Activated naive CD4-positive, alpha-beta T cell treated with anti-CD3 and anti-CD28 coated beads, Interleukin-2, amount 10 ng/mL, durations not matched to agents 7 days and 5 days (primary cell): ENCODE measurements around the gene TEC.
A peak's percentile ranks its signal among the peaks of the same experiment; 100 is the strongest.

Experiments
- CTCF ChIA-PET: fragments of 350-600 bp; sonication (Branson Sonifier 250); formaldehyde crosslinking; loops from one replicate; lab custom pipeline; 2021; ENCODE audit warnings: antibody characterized with exemption; lab: Charles Lee
- DNase-seq: peaks from one replicate; pipeline ENCODE4 v3.0.0-alpha.2; 2020
- H3K27ac Mint-ChIP-seq: one replicate; pipeline ENCODE4 v1.8.0; 2021; ENCODE audit warnings: mild to moderate bottlenecking, moderate library complexity, mixed read lengths
- H3K27me3 Mint-ChIP-seq: one replicate; pipeline ENCODE4 v1.8.0; 2021; ENCODE audit warnings: mild to moderate bottlenecking, mixed read lengths
- H3K36me3 Mint-ChIP-seq: one replicate; pipeline ENCODE4 v1.8.0; 2021; ENCODE audit warnings: mixed read lengths
- H3K4me1 Mint-ChIP-seq: one replicate; pipeline ENCODE4 v1.8.0; 2021; ENCODE audit warnings: mixed read lengths
- H3K4me3 Mint-ChIP-seq: one replicate; pipeline ENCODE4 v1.8.0; 2021; ENCODE audit warnings: mild to moderate bottlenecking, moderate library complexity, mixed read lengths
- H3K9me3 Mint-ChIP-seq: one replicate; pipeline ENCODE4 v1.8.0; 2021; ENCODE audit warnings: mixed read lengths

The TEC gene

DNA sequence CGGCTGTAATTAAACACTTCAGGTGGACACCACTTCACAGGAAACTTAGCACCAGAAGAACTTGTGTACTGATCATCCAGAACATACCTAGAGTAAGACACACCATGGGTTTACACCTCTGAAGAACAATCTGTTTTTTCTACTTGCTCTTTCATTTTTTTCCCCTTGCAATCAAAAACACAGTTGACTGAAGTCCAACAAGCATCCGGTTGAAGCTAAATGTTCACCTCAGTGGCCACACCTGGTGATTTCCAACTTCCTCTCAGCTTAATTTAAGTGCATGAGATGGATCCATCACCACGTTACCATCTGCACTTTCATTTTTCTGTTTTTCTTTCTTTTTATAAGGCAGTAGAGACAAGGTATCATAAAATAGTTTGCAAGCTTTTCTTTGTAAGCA, 130.7 kb downstream of the TEC start:
- Mint-ChIP-seq H3K27ac (peak overlapping the region; percentile 96), H3K36me3 (peaks cover 22% of the 10 kb centered on the region), H3K4me1 (peaks cover 73% of the 10 kb centered on the region), H3K27me3 (no peaks in the 10 kb centered on the region), H3K9me3 (no peaks in the 10 kb centered on the region), H3K4me3 (peak overlapping the region; percentile 68)
- DNase-seq: peak; percentile 73
- CTCF ChIA-PET: interaction anchor here (1.0 to 5.3 kb wide), 9 partner anchors 11 to 434 kb away, joined by 3 to 143 read pairs (median 4); no protein-coding TSS in a partner anchor

DNA sequence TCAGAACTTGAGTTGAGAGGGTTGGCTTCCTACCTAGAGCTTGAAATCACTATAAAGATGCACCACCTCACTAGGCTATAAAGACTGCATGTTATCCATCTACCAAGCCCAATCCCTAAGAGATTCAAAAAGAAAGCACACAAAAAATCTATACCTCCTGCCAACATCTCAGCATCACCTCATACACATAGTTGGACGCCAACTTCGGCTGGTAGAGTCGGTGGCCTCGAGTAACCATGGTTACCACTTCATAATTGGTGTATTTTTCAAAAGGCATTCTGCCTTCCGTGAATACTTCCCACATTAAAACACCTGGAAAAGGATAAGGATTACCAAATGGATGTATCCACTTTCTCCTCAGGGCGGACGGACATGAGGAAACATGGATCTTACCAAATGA, 131.1 kb downstream of the TEC start:
- CTCF ChIA-PET: interaction anchor here (1.0 to 5.3 kb wide), 6 partner anchors 11 to 137 kb away, joined by 3 to 143 read pairs (median 6); no protein-coding TSS in a partner anchor
- H3K4me1 Mint-ChIP-seq: peaks cover 74% of the 10 kb centered on the region
- DNase-seq: no peak
- no peaks in the 10 kb centered on the region for H3K9me3 Mint-ChIP-seq
- H3K27me3 Mint-ChIP-seq: no peaks in the 10 kb centered on the region
- peak overlapping the region; percentile 96 for H3K27ac Mint-ChIP-seq
- H3K36me3 Mint-ChIP-seq: peaks cover 24% of the 10 kb centered on the region
- peak overlapping the region; percentile 68 for H3K4me3 Mint-ChIP-seq

DNA sequence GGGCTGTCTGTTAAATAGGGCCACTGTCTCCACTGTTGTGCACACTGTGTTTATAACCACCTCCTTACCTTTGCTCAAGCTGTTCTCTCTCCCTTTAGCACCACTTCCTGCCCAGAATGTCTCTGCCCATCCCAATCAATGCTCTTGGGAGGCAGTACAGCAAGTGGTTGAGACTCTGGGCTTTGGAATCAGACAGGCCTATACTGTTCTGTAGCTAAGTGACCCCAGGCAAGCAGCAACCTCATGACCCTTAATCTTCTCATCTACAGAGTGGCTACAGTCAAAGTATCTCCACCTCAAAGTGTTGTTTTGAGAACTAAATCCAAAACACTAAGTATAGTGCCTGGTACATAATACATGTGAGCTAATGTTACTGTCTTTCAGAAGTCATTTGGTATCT, 131.8 kb downstream of the TEC start:
- H3K36me3 Mint-ChIP-seq: peaks cover 26% of the 10 kb centered on the region
- peak overlapping the region; percentile 96 for H3K27ac Mint-ChIP-seq
- CTCF ChIA-PET: interaction anchor here (1.0 to 5.3 kb wide), 3 partner anchors 10 to 137 kb away, joined by 3 to 143 read pairs (median 14); no protein-coding TSS in a partner anchor
- H3K4me1 Mint-ChIP-seq: peaks cover 74% of the 10 kb centered on the region
- peak overlapping the region; percentile 68 for H3K4me3 Mint-ChIP-seq
- no peaks in the 10 kb centered on the region for H3K9me3 Mint-ChIP-seq
- peak; percentile 42 for DNase-seq
- no peaks in the 10 kb centered on the region for H3K27me3 Mint-ChIP-seq

DNA sequence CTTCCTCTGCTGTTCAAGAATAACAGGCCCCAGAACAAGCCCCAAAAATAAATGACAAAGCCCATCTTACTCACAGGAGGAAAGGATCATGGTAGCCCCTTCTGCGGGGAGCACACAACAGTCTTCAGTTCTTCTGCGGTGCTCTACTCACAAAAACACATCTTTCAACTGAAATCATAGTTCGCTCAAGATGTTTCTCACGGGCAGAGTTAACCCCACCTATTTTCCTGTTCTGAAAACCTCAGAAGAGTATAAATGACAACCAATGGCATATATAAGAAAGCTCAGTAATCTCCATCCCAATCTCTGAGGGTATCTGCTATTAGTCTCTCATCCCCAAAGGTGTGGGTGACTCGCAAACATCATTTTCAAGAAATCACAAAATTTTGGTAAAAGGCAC, 135.6 kb downstream of the TEC start, which contains the start of gene TXK:
Gene TXK (minus strand): TSS at position 170 of the 400 bp plus-strand sequence. CDS start 80 bp downstream, at position 90.
- no peaks in the 10 kb centered on the region for H3K27me3 Mint-ChIP-seq
- no peaks in the 10 kb centered on the region for H3K9me3 Mint-ChIP-seq
- peak within 1 kb of the TSS; percentile 94 for H3K4me3 Mint-ChIP-seq
- peak; percentile 48 for DNase-seq
- H3K4me1 Mint-ChIP-seq: peaks cover 80% of the 10 kb centered on the region
- CTCF ChIA-PET: no interaction called here
- peaks cover 55% of the 10 kb centered on the region for H3K36me3 Mint-ChIP-seq
- H3K27ac Mint-ChIP-seq: peak within 1 kb of the TSS; percentile 99

DNA sequence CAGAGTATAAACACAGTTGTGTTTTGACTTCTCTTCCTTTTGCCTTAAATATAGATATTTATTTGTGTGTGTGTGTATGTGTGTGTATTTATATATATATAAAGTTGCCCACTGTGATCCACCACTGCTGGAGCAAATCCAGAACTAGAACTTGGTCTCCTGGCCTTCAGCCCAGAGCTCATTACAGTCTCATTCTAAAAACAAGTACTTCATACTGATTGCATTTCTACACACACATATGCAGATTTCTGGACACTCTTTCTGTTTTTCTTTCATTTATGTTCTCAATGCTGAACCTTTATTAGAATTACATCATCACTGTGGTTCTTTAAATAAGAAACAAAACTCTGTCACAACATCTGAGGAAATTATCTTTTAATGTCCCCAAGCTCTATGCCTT, 136.0 kb downstream of the TEC start:
- CTCF ChIA-PET: no interaction called here
- Mint-ChIP-seq H3K27ac (peak overlapping the region; percentile 99), H3K9me3 (no peaks in the 10 kb centered on the region), H3K27me3 (no peaks in the 10 kb centered on the region), H3K4me3 (peak overlapping the region; percentile 94), H3K36me3 (peaks cover 56% of the 10 kb centered on the region), H3K4me1 (peaks cover 80% of the 10 kb centered on the region)
- DNase-seq: no peak

DNA sequence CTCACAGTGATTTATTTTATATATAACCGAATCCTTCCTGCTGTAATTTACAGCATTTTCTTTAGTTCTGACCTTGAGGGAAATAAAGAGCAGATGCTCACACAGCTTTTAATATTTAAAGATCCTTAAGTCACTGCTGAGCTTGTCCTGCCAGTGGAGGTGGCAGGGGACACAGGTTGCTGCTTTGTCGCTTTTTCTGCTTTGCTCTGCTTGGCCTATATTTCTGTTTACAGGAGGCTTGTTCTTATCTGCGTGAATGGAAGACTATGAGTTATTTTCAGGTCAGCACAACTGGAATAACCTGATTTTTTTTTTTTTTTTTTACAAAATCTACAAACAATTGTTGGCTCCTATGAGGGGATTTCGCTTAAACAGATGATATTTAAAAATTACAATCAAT, 137.9 kb downstream of the TEC start:
- Mint-ChIP-seq H3K4me3 (peak overlapping the region; percentile 94), H3K27ac (peak overlapping the region; percentile 99), H3K4me1 (peaks cover 80% of the 10 kb centered on the region), H3K36me3 (peaks cover 61% of the 10 kb centered on the region), H3K9me3 (no peaks in the 10 kb centered on the region), H3K27me3 (no peaks in the 10 kb centered on the region)
- no peak for DNase-seq
- CTCF ChIA-PET: interaction anchor here (2.8 to 8.9 kb wide), 2 partner anchors 7 to 23 kb away, joined by 10 to 143 read pairs; no protein-coding TSS in a partner anchor

DNA sequence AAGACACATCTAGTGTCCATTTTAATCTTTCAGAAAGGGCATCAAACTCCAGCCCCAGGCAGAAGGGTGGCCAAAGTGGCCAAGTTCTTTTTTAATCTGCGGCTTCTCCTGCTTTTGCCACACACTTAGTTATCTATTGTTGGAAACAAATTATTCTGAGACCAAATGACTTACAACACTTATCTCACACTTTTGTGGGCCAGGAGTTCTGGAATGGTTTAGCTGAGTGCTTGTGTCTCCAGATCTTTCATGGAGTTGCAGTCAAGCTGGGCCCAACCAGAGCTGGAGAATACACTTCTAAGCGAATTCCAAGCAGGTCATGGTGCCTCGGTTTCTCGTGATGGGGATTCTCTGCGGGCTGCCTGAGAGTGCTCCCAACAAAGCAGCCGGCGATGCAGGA, 139.5 kb downstream of the TEC start:
- CTCF ChIA-PET: interaction anchor here (0.5 to 8.9 kb wide), 3 partner anchors 8 to 123 kb away, joined by 3 to 143 read pairs (median 10); no protein-coding TSS in a partner anchor
- peaks cover 80% of the 10 kb centered on the region for H3K4me1 Mint-ChIP-seq

DNA sequence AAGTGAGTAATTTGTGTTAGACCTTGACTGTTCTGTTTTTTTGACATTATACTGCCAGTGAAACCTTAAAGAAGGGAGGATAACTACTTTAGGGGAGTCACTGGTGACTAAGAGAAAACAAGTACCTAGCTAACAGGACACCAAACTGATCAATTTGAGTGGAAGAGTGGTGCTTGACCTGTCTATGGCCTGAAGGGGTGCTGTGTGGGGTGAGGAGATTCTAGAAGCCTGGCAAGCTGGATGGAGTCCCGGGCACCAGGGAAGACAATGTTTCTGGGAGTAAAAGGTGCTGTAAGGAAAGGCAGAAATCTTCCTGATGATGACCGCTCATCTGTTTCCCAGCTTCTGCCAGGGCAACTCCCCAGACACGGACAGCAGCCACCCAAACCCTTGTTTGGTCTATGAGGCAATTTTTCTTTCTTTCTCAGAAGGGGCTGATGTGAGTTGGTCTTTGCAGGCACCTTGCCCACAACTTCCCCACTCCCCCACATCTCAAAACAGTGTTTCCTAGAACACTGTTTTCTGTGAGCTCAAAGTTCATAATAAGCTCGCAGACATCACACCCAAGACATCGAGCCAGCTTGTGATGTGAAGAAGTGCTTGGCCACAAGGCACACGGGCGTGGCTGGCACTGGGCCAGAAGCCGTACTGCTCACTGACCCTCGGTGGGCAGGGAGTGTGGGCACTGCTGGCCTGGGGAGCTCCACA, 140.2 kb downstream of the TEC start:
- H3K4me1 Mint-ChIP-seq: peaks cover 78% of the 10 kb centered on the region
- H3K36me3 Mint-ChIP-seq: peaks cover 65% of the 10 kb centered on the region
- DNase-seq: peak; percentile 56
- no peaks in the 10 kb centered on the region for H3K9me3 Mint-ChIP-seq
- CTCF ChIA-PET: interaction anchor here (0.7 to 8.9 kb wide), 4 partner anchors 9 to 833 kb away, joined by 3 to 143 read pairs (median 7); no protein-coding TSS in a partner anchor
- H3K4me3 Mint-ChIP-seq: peak overlapping the region; percentile 94
- peak overlapping the region; percentile 99 for H3K27ac Mint-ChIP-seq
- no peaks in the 10 kb centered on the region for H3K27me3 Mint-ChIP-seq

More for the DNA sequence above, 139.5 kb downstream of the TEC start:
- peak overlapping the region; percentile 99 for H3K27ac Mint-ChIP-seq
- DNase-seq: no peak
- no peaks in the 10 kb centered on the region for H3K27me3 Mint-ChIP-seq
- peak overlapping the region; percentile 94 for H3K4me3 Mint-ChIP-seq
- no peaks in the 10 kb centered on the region for H3K9me3 Mint-ChIP-seq
- H3K36me3 Mint-ChIP-seq: peaks cover 62% of the 10 kb centered on the region

DNA sequence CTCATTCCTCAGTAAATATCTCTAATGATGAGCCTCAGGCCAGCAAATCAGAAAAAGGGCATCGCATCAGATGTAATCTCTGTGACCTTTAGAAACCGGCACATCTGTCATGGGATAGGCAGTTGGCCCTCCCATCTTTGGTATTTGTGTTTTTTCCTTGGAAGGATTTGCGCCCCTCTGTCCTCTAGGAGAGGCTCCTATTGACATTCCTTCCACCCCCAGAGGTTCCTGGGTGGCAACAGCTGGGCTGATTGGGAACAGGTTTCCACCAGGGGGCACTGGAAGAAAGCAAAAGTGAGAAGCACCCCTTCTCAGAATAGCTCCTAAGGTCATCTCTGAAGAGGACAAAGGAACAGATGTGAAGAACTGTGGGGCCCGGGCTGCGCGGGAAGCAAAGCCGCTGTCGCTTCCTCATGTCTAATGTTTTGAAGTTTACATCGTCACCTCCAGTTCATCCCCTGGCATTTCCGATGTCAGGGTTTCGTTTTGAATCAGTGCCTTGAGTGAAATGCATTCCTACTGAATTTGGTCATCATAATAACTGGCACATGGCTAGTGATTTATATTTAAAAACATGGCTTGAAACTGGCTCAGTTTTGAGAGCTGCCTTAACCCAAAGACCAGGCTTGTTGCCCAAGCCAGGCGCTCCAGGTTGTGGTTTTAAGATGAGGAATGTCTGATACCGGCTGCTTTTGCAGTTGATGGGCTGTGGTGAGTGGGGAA, 141.8 kb downstream of the TEC start:
- Mint-ChIP-seq H3K4me1 (peaks cover 85% of the 10 kb centered on the region), H3K27ac (peak overlapping the region; percentile 99), H3K9me3 (no peaks in the 10 kb centered on the region), H3K4me3 (peak overlapping the region; percentile 94), H3K36me3 (peaks cover 71% of the 10 kb centered on the region), H3K27me3 (no peaks in the 10 kb centered on the region)
- peak; percentile 90 for DNase-seq
- CTCF ChIA-PET: interaction anchor here (1.0 to 8.9 kb wide), 11 partner anchors 10 to 419 kb away, joined by 3 to 143 read pairs (median 5); no protein-coding TSS in a partner anchor

DNA sequence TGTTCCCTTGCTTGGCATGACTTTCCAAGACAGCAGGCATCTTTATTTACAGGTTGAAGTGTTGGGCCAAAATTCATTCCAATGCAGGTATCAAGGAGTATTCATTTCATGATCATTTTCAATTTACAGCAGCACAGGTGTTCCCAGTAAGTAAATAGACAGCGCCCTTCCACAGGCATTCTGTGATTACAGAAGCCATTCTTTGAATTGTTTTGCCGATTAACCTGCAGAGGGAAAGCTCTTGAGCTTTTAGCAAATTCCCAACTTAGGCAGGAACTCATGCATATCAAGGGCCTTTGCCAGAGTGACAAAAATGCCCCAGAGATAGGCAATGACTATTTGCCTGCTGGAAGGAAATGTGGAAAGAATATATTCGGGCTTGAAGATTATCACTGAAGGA, 142.4 kb downstream of the TEC start:
- peaks cover 85% of the 10 kb centered on the region for H3K4me1 Mint-ChIP-seq
- H3K4me3 Mint-ChIP-seq: peak overlapping the region; percentile 94
- H3K9me3 Mint-ChIP-seq: no peaks in the 10 kb centered on the region
- peaks cover 69% of the 10 kb centered on the region for H3K36me3 Mint-ChIP-seq
- no peaks in the 10 kb centered on the region for H3K27me3 Mint-ChIP-seq
- DNase-seq: no peak
- CTCF ChIA-PET: interaction anchor here (1.0 to 8.9 kb wide), 10 partner anchors 9 to 419 kb away, joined by 3 to 143 read pairs (median 5); no protein-coding TSS in a partner anchor
- peak overlapping the region; percentile 99 for H3K27ac Mint-ChIP-seq

DNA sequence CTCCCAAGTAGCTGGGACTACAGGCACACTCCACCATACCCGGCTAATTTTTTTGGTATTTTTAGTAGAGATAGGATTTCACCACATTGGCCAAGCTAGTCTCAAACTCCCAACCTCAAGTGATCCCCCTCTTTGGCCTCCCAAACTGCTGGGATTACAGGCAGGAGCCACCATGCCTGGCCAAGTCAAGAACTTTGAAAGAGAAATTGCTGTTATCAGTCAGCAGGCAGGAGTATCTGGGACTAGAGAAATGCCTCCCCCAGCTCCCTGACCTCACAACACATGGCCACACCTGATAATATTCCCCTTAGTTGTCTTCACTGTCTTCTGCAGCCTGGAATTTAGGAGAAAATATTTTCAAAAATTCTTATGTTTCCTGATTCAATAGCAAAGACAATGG, 143.0 kb downstream of the TEC start:
- H3K9me3 Mint-ChIP-seq: no peaks in the 10 kb centered on the region
- peaks cover 83% of the 10 kb centered on the region for H3K4me1 Mint-ChIP-seq
- CTCF ChIA-PET: interaction anchor here (1.2 to 8.9 kb wide), 5 partner anchors 12 to 148 kb away, joined by 3 to 143 read pairs (median 5); no protein-coding TSS in a partner anchor
- H3K36me3 Mint-ChIP-seq: peaks cover 64% of the 10 kb centered on the region
- no peak overlapping the region for H3K4me3 Mint-ChIP-seq
- peak overlapping the region; percentile 99 for H3K27ac Mint-ChIP-seq
- H3K27me3 Mint-ChIP-seq: no peaks in the 10 kb centered on the region
- DNase-seq: no peak

DNA sequence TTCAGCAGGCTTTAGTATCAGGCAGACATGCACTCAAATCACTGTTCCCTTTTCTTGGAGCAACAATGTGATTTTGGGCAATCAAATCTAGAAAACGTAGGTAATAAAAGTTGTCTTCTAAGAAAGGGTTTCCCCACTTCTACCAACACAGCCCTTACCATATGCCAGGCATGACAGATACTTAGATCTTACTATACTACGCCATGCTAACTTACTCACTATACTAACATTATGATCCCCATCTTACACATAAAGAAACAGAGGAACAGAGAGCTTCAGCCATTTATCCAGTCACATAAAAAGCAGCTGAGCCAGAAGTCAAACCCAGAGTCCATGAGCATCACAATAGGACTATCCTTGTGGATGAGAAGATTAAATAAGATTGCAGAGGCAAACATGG, 144.8 kb downstream of the TEC start:
- H3K9me3 Mint-ChIP-seq: no peaks in the 10 kb centered on the region
- DNase-seq: no peak
- no peak overlapping the region for H3K27ac Mint-ChIP-seq
- CTCF ChIA-PET: interaction anchor here (0.9 to 8.9 kb wide), 4 partner anchors 13 to 91 kb away, joined by 3 to 143 read pairs (median 4); no protein-coding TSS in a partner anchor
- peaks cover 49% of the 10 kb centered on the region for H3K36me3 Mint-ChIP-seq
- no peak overlapping the region for H3K4me3 Mint-ChIP-seq
- no peaks in the 10 kb centered on the region for H3K27me3 Mint-ChIP-seq
- peaks cover 66% of the 10 kb centered on the region for H3K4me1 Mint-ChIP-seq

DNA sequence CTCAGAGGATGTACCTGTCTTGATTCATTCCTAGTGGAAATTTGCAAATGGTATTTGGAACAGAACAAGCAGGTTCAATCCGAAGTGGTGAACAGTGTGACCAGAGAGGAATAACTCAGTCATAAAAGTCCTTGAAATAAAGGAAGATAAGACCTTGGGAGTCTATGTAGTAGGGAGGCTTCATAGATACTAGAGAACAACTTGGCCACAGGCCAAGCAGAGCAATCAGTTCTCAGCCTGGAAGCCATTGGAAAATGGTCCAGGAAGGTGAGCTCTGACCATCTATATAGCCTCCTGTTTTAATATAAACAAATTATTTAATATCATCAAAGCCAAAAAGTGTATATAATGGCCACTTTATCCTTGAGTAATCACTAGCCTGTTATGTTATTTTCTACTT, 146.9 kb downstream of the TEC start:
- Mint-ChIP-seq H3K27me3 (no peaks in the 10 kb centered on the region), H3K36me3 (peaks cover 56% of the 10 kb centered on the region), H3K4me1 (peaks cover 65% of the 10 kb centered on the region), H3K9me3 (no peaks in the 10 kb centered on the region), H3K4me3 (no peak overlapping the region), H3K27ac (no peak overlapping the region)
- no peak for DNase-seq
- CTCF ChIA-PET: interaction anchor here (1.4 kb wide), 1 partner anchor 14 kb away, joined by 3 read pairs; no protein-coding TSS in a partner anchor

DNA sequence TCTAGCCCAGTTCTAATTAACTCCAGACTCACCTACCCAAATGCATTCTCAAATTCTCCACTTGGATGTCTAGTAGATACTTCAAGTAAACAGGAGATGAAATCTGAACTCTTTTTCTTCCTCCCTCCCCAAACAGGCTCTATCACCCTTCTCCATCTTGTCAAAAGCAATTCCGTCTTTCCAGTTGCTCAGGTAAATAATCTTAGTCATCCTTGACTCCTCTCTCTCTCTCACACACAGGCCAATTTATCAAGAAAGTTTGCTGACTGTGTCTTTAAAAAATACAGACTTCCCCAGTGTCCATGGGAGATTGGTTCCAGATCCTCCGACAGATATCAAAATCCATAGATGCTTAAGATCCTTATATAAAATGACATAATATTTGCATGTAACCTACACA, 148.5 kb downstream of the TEC start:
- CTCF ChIA-PET: no interaction called here
- Mint-ChIP-seq H3K9me3 (no peaks in the 10 kb centered on the region), H3K36me3 (peaks cover 57% of the 10 kb centered on the region), H3K4me3 (no peak overlapping the region), H3K27ac (no peak overlapping the region), H3K27me3 (no peaks in the 10 kb centered on the region), H3K4me1 (peaks cover 64% of the 10 kb centered on the region)
- no peak for DNase-seq
